H9 (cell line): ENCODE data around the gene SEZ6. TPM values are rescaled to one million over a fixed set of nuclear protein-coding genes. Genes with fewer than 3 reads are reported as not detected.

Experiments
- DNase-seq: peaks from one replicate; pipeline ENCODE4 v3.0.0-alpha.2; 2017
- H2AFZ ChIP-seq: one replicate; pipeline ENCODE4 v1.6.1; 2013; ENCODE audit warnings: mild to moderate bottlenecking, low read length, control low read depth, moderate library complexity
- H2AK5ac ChIP-seq: 2 replicates; pipeline ENCODE4 v1.6.1; 2013; ENCODE audit warnings: low read length, control low read depth, mixed read lengths; ENCODE audit not compliant: insufficient read length
- H2BK120ac ChIP-seq: one replicate; pipeline ENCODE4 v1.6.1; 2013; ENCODE audit warnings: low read depth, mild to moderate bottlenecking, low read length, control low read depth, inconsistent platforms; ENCODE audit not compliant: poor library complexity, severe bottlenecking
- H2BK12ac ChIP-seq: 2 replicates; pipeline ENCODE4 v1.6.1; 2013; ENCODE audit warnings: low read length, control low read depth, mixed read lengths, low read depth; ENCODE audit not compliant: insufficient read length
- H2BK15ac ChIP-seq: 2 replicates; pipeline ENCODE4 v1.6.1; 2013; ENCODE audit warnings: low read depth, low read length, control low read depth
- H2BK20ac ChIP-seq: one replicate; pipeline ENCODE4 v1.6.1; 2013; ENCODE audit warnings: low read depth, mild to moderate bottlenecking, low read length, control low read depth, inconsistent platforms; ENCODE audit not compliant: poor library complexity, severe bottlenecking
- H2BK5ac ChIP-seq: 2 replicates; pipeline ENCODE4 v1.6.1; 2013; ENCODE audit warnings: low read length, control low read depth, mixed read lengths; ENCODE audit not compliant: insufficient read length
- H3K14ac ChIP-seq: 2 replicates; pipeline ENCODE4 v1.6.1; 2013; ENCODE audit warnings: low read length, control low read depth; ENCODE audit not compliant: insufficient read depth
- H3K18ac ChIP-seq: 2 replicates; pipeline ENCODE4 v1.6.1; 2013; ENCODE audit warnings: low read depth, mild to moderate bottlenecking, mixed read lengths, low read length, control low read depth; ENCODE audit not compliant: insufficient read length
- H3K23ac ChIP-seq: 2 replicates; pipeline ENCODE4 v1.6.1; 2013; ENCODE audit warnings: low read length, control low read depth, mixed read lengths, low read depth; ENCODE audit not compliant: insufficient read length
- H3K23me2 ChIP-seq: 2 replicates; pipeline ENCODE4 v1.6.1; 2013; ENCODE audit warnings: low read depth, mild to moderate bottlenecking, mixed read lengths, low read length, control low read depth; ENCODE audit not compliant: insufficient read length, poor library complexity, severe bottlenecking
- H3K27ac ChIP-seq: 2 replicates; pipeline ENCODE4 v1.5.1; 2013; ENCODE audit warnings: low read length, control low read depth, mixed read lengths, low read depth; ENCODE audit not compliant: insufficient read length
- H3K27me3 ChIP-seq: 2 replicates; pipeline ENCODE4 v1.6.1; 2013; ENCODE audit warnings: low read length, control low read depth, inconsistent platforms; ENCODE audit not compliant: insufficient read depth
- H3K4ac ChIP-seq: 2 replicates; pipeline ENCODE4 v1.6.1; 2013; ENCODE audit warnings: low read depth, mild to moderate bottlenecking, control low read depth, inconsistent platforms, low read length, moderate library complexity
- H3K4me1 ChIP-seq: 2 replicates; pipeline ENCODE4 v1.6.1; 2013; ENCODE audit warnings: low read length, control low read depth, inconsistent platforms; ENCODE audit not compliant: insufficient read depth
- H3K4me2 ChIP-seq: 2 replicates; pipeline ENCODE4 v1.6.1; 2013; ENCODE audit warnings: low read length, control low read depth, mixed read lengths; ENCODE audit not compliant: insufficient read length, insufficient read depth
- H3K56ac ChIP-seq: 2 replicates; pipeline ENCODE4 v1.6.1; 2013; ENCODE audit warnings: low read depth, mild to moderate bottlenecking, mixed read lengths, low read length, control low read depth; ENCODE audit not compliant: insufficient read length
- H3K79me1 ChIP-seq: 2 replicates; pipeline ENCODE4 v1.6.1; 2013; ENCODE audit warnings: low read depth, mild to moderate bottlenecking, moderate library complexity, low read length, control low read depth, inconsistent platforms; ENCODE audit not compliant: insufficient read depth, poor library complexity, severe bottlenecking
- H3K79me2 ChIP-seq: 2 replicates; pipeline ENCODE4 v1.6.1; 2013; ENCODE audit warnings: low read length, control low read depth, inconsistent platforms; ENCODE audit not compliant: insufficient read depth
- H3K9ac ChIP-seq: 2 replicates; pipeline ENCODE4 v1.6.1; 2013; ENCODE audit warnings: low read length, control low read depth, mixed read lengths; ENCODE audit not compliant: insufficient read length; ENCODE audit errors: extremely low read depth
- H3K9me3 ChIP-seq: one replicate; pipeline ENCODE4 v1.6.1; 2013; ENCODE audit warnings: low read depth, low read length, inconsistent platforms; ENCODE audit not compliant: control insufficient read depth
- H3T11ph ChIP-seq: one replicate; pipeline ENCODE4 v1.6.1; 2013; ENCODE audit warnings: mild to moderate bottlenecking, low read length, control low read depth, inconsistent platforms
- H4K20me1 ChIP-seq: one replicate; pipeline ENCODE4 v1.6.1; 2013; ENCODE audit not compliant: control insufficient read depth, insufficient read length, insufficient read depth
- H4K5ac ChIP-seq: 2 replicates; pipeline ENCODE4 v1.6.1; 2013; ENCODE audit warnings: low read depth, mild to moderate bottlenecking, mixed read lengths, low read length, control low read depth; ENCODE audit not compliant: insufficient read length
- H4K8ac ChIP-seq: replicated peaks from 2 replicates; pipeline ENCODE4 v1.6.1; 2013; ENCODE audit warnings: low read length, control low read depth, mixed read lengths, low read depth; ENCODE audit not compliant: insufficient read length
- H4K91ac ChIP-seq: 2 replicates; pipeline ENCODE4 v1.6.1; 2013; ENCODE audit warnings: low read depth, mild to moderate bottlenecking, moderate library complexity, mixed read lengths, low read length, control low read depth; ENCODE audit not compliant: insufficient read length
- H3K27ac Mint-ChIP-seq, 3 experiments: 2 replicates in 2 of 3; 3 replicates in 1 of 3; pipeline ENCODE4 v1.8.0; 2020 to 2021; ENCODE audit warnings: mixed read lengths in 3 of 3, mild to moderate bottlenecking in 1 of 3, moderate library complexity in 1 of 3
- H3K27me3 Mint-ChIP-seq: 2 replicates; pipeline ENCODE4 v1.8.0; 2021; ENCODE audit warnings: low read depth, mild to moderate bottlenecking, moderate library complexity, mixed read lengths
- H3K36me3 Mint-ChIP-seq, 3 experiments: 2 replicates in 2 of 3; 3 replicates in 1 of 3; pipeline ENCODE4 v1.8.0; 2020 to 2021; ENCODE audit warnings: low read depth in 3 of 3, mixed read lengths in 3 of 3; ENCODE audit not compliant: insufficient read depth in 1 of 3
- H3K4me1 Mint-ChIP-seq, 2 experiments: 2 replicates each; pipeline ENCODE4 v1.8.0; 2020; ENCODE audit warnings: mixed read lengths in 2 of 2
- H3K4me3 Mint-ChIP-seq, 2 experiments: 2 replicates in 1 of 2; 3 replicates in 1 of 2; pipeline ENCODE4 v1.8.0; 2020 to 2021; ENCODE audit warnings: mild to moderate bottlenecking in 2 of 2, mixed read lengths in 2 of 2, moderate library complexity in 1 of 2
- H3K9me3 Mint-ChIP-seq, 2 experiments: 2 replicates in 1 of 2; 3 replicates in 1 of 2; pipeline ENCODE4 v1.8.0; 2020; ENCODE audit warnings: mild to moderate bottlenecking in 2 of 2, mixed read lengths in 2 of 2, moderate library complexity in 1 of 2
- CTCF ChIP-seq: fragments of 200-600 bp; sonication (generic); conservative IDR thresholded peaks from 3 replicates; pipeline ENCODE4 v1.8.0; 2021; ENCODE audit warnings: antibody characterized with exemption, mild to moderate bottlenecking
- WGBS: extraction: QIAGEN DNeasy Blood & Tissue Kit; methylation state at CpG from one replicate; pipeline ENCODE4 v1.1.7; 2013; ENCODE audit warnings: missing lambda C conversion rate, low lambda C conversion rate, mixed read lengths; ENCODE audit not compliant: insufficient read length; ENCODE audit errors: extremely low coverage; 5-methylcytosine and 5-hydroxymethylcytosine counted together
- total RNA-seq: library from RNA; stranded (reverse); gene quantifications from 2 replicates; pipeline ENCODE4 v1.2.1, GENCODE V29; 2021

Gene SEZ6
- total RNA-seq, 1 experiment from 2014 or later: 1.8 TPM

- H4K91ac ChIP-seq: no peak overlapping the region
- H3K27me3 ChIP-seq: no peaks in the 10 kb centered on the region
- no peaks in the 10 kb centered on the region for H3K79me1 ChIP-seq
- H3K4me2 ChIP-seq: no peak overlapping the region
- Mint-ChIP-seq H3K9me3 (no peaks in the 10 kb centered on the region), H3K4me3 (no peak overlapping the region), H3K4me1 (peaks cover 14 to 27% of the 10 kb centered on the region in 2 experiments), H3K27me3 (no peaks in the 10 kb centered on the region), H3K27ac (peak overlapping the region in 1 of 3 experiments; percentile 33; a peak in 1 of 7 replicates), H3K36me3 (peaks cover 73 to 94% (median 86%) of the 10 kb centered on the region in 3 experiments)
- H3K4me1 ChIP-seq: peaks cover 5% of the 10 kb centered on the region; the same call in 1 of the 2 replicates
- no peaks in the 10 kb centered on the region for H3K23me2 ChIP-seq
- H2BK20ac ChIP-seq: no peak overlapping the region
- H2BK12ac ChIP-seq: no peak overlapping the region
- H3K14ac ChIP-seq: no peak overlapping the region
- H3K4ac ChIP-seq: no peak overlapping the region
- no peak overlapping the region for H3K9ac ChIP-seq
- H2AFZ ChIP-seq: no peak overlapping the region
- H3K56ac ChIP-seq: no peak overlapping the region
- no peak overlapping the region for H3K27ac ChIP-seq
- no peak overlapping the region for H4K5ac ChIP-seq
- H4K8ac ChIP-seq: no peak overlapping the region
- H3K9me3 ChIP-seq: no peaks in the 10 kb centered on the region
- no peaks in the 10 kb centered on the region for H4K20me1 ChIP-seq
- TF ChIP-seq CTCF: no peak
- H3T11ph ChIP-seq: no peak overlapping the region
- no peak for DNase-seq
- WGBS: no CpG with 5 or more reads among the region's 1 CpG
- no peak overlapping the region for H2BK120ac ChIP-seq
- no peaks in the 10 kb centered on the region for H3K79me2 ChIP-seq
- no peak overlapping the region for H3K23ac ChIP-seq
- H2AK5ac ChIP-seq: no peak overlapping the region
- no peak overlapping the region for H2BK5ac ChIP-seq
- H2BK15ac ChIP-seq: no peak overlapping the region
- no peak overlapping the region for H3K18ac ChIP-seq
Observed at GRCh38 chr17:28910534-28910933, 95.3 kb downstream of the SEZ6 start.
